ENCODE data around the gene PTCD3.

The PTCD3 gene

DNA sequence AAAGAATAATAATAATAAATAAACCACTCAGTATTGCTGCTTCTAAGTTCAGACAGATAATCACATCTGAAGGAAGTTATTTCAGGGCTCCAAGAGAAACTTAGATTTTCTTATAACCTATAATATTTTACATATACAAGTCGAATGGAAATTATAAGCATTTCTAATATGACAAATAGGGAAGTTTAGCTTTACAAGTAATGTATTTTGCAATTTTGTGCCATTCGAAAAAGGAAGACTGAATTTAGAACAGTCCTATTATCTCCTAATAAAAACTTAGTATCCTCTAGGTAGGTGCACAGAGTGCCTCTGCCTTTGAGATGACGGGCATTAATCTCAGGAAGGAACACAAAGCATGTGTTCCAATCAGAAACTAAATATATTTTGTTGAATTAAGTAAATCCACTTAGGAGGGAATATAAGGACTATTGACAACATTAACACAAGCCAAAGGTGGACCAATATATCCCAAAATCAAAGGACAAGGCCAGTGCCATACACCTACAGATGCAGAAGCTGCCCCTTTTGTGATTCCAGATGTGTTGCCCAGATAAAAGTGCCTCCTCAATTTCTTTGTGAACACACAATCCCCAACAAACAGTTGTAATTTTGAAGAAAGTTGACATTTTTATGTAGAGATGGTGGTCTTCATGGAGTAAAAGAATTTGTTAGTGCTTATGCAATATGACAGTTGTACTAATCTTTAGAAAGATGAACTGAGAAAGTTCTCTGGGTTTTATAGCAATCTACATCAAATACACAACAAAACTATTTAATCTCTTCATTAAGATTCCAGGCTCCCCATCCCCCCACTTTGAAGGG, 36.6 kb downstream of the PTCD3 start:
- no peak overlapping the region for H3K4me3 ChIP-seq
- no peaks in the 10 kb centered on the region for H3K9me3 ChIP-seq
- H3K36me3 ChIP-seq (replicated peaks): peaks cover 92% of the 10 kb centered on the region
- no peaks in the 10 kb centered on the region for H3K4me1 ChIP-seq
- in situ Hi-C loops (cut with MboI; ENCODE audit: low sequenced_read_pairs): no loop called here
- H3K27me3 ChIP-seq (ENCODE audit: low read depth): no peaks in the 10 kb centered on the region
- DNase-seq (ENCODE audit: low spot score in 2 of 2): no peak

DNA sequence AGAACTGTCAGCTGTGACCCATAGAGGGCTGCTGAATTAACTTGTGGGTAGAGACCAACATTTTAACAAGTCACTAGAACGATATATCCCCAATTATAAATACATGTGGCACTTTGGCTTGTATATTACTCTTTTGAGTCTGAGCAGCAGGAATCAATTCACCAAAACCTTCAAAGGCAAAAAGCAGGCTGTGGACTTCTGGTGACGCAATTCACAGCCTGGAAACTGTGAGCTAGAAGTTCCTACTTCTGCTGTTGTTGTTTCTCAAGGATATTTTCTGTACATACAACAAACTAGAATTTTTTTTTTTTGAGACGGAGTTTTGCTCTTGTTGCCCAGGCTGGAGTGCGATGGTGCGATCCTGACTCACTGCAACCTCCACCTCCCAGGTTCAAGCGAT, 37.3 kb downstream of the PTCD3 start:
- Histone ChIP-seq H3K9me3 (no peaks in the 10 kb centered on the region), H3K36me3 (replicated peaks) (peaks cover 92% of the 10 kb centered on the region), H3K27me3 (ENCODE audit: low read depth) (no peaks in the 10 kb centered on the region), H3K4me3 (no peak overlapping the region), H3K4me1 (no peaks in the 10 kb centered on the region)
- no peak for DNase-seq (ENCODE audit: low spot score in 2 of 2)
- in situ Hi-C loops (cut with MboI; ENCODE audit: low sequenced_read_pairs): no loop called here

DNA sequence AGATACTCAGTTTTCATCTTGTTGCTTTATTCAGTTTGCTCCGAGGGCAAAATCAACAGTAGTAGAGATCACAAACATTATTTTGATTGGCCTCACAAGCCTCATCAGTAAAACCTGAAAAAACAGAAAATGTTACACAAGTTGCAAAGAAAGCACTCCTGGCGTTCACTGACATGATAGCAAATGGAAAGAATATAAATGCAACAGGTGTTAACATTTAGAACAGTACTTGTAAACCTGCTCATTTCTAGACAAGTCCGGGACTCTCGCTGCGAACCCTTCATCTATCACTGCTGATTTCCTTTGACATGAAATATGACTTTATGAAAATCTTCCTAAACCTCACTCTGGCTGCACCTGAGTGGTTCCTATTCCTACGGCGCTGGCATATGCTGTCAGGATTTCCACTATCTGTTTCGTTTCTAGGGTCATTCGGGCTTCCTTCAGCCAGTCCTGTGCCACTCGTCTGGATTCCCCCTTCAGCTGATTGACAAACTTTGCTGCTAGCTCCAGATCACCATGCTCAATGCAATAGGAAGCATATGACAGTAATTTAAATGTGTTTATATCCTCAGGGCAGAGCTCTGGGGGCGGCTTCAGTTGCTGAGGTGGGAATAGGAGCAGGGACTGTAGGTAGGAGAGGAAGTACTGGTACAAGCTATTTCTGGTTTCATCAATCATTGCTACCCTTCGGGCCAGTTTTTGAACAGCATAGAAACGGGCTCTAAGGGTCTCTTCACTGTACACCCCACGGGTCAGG, 38.1 kb downstream of the PTCD3 start:
- Histone ChIP-seq H3K4me3 (no peak overlapping the region), H3K4me1 (no peaks in the 10 kb centered on the region), H3K36me3 (replicated peaks) (peaks cover 92% of the 10 kb centered on the region), H3K9me3 (no peaks in the 10 kb centered on the region), H3K27me3 (ENCODE audit: low read depth) (no peaks in the 10 kb centered on the region)
- DNase-seq (ENCODE audit: low spot score in 2 of 2): no peak
- in situ Hi-C loops (cut with MboI; ENCODE audit: low sequenced_read_pairs): no loop called here

DNA sequence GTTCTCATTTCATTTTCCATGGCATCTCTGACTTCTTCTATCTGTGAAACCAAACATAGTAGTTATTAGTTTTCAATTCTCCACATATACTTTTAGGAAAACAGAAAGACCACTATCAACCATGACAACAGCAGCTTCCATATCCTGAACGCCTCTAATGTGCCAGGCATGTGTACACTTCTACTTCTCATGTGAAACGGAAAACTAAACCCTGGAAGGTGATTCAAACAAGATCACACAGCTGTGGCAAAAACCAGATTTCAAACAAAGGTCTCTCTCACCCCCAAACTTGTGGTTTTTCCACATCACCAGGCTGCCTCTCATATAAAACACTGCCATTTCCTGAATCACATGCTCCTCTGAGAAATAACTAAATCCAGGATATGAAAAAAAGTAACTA, 41.8 kb downstream of the PTCD3 start:
- Histone ChIP-seq H3K4me1 (peaks cover 2% of the 10 kb centered on the region), H3K27me3 (ENCODE audit: low read depth) (no peaks in the 10 kb centered on the region), H3K36me3 (replicated peaks) (peaks cover 85% of the 10 kb centered on the region), H3K9me3 (no peaks in the 10 kb centered on the region), H3K4me3 (no peak overlapping the region)
- DNase-seq (ENCODE audit: low spot score in 2 of 2): no peak
- in situ Hi-C loops (cut with MboI; ENCODE audit: low sequenced_read_pairs): no loop called here

DNA sequence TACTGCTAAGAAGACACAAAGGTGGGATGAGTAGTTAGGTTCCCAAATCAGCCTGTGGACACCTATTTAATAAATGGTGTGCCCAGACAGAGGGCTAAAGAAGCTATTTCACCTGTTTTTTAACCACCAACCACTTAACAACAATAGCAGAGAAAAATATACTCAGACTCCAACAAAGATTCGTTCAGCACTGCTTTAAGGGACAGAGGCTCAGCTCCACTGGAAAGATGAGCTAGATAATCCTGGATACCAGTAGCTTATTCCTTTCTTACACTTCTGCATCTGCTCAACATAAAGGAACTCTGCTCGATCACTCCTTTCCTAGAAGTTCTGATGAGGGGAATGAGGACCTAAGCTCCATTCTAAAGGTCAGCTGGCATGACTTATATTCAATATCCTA, 44.5 kb downstream of the PTCD3 start:
- H3K4me1 ChIP-seq: peaks cover 13% of the 10 kb centered on the region
- H3K36me3 ChIP-seq (replicated peaks): peaks cover 73% of the 10 kb centered on the region
- no peak for DNase-seq (ENCODE audit: low spot score in 2 of 2)
- in situ Hi-C loops (cut with MboI; ENCODE audit: low sequenced_read_pairs): no loop called here
- H3K27me3 ChIP-seq (ENCODE audit: low read depth): no peaks in the 10 kb centered on the region
- no peak overlapping the region for H3K4me3 ChIP-seq
- no peaks in the 10 kb centered on the region for H3K9me3 ChIP-seq

DNA sequence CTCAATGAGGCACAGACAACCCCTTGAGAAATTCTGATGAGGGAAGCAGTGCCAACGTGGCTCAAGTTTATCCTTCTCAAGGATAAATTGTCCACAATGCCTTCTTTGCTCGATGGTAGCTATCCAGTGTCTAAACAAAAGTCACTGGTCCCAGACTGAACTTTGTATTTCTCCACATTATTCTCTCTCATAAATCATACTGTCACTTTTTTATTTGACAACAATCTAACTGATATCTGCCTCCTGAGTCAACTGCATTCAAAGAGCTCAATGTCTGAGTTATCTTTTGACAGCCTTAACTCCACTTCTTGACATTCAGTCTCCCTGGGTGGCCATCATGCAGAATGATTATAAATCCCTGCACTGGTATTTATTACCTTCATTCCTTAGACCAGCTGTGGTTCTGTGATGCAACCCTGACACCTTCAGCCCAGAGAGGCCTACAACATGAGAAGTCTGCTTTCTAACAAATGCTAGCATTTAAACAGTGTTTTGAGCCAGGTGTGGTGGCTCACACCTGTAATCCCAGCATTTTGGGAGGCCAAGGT, 51.0 kb downstream of the PTCD3 start:
- Histone ChIP-seq H3K36me3 (replicated peaks) (peaks cover 68% of the 10 kb centered on the region), H3K27me3 (ENCODE audit: low read depth) (no peaks in the 10 kb centered on the region), H3K4me3 (no peak overlapping the region), H3K9me3 (no peaks in the 10 kb centered on the region), H3K4me1 (peaks cover 13% of the 10 kb centered on the region)
- in situ Hi-C loops (cut with MboI; ENCODE audit: low sequenced_read_pairs): no loop called here
- DNase-seq (ENCODE audit: low spot score in 2 of 2): no peak

DNA sequence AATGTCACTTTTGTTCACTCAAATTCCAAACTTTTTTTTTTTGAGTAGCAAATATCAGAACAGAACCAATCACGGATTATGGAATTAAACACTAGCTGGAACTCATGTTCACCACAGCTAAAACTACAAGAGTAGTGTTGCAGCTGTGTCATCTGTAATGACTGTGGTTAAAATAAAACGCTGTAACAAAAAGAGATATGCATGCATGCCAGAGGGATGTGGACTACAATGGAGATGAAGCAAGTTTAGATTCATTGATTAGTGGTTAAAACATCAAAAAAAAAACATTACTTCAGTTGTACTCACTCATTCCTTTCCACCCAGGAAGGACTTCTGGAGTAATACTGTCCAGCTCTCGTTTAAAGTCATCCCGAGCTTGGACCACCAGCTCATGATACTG, 52.3 kb downstream of the PTCD3 start:
- no peak overlapping the region for H3K4me3 ChIP-seq
- in situ Hi-C loops (cut with MboI; ENCODE audit: low sequenced_read_pairs): no loop called here
- DNase-seq (ENCODE audit: low spot score in 2 of 2): no peak
- H3K36me3 ChIP-seq (replicated peaks): peaks cover 75% of the 10 kb centered on the region
- H3K27me3 ChIP-seq (ENCODE audit: low read depth): no peaks in the 10 kb centered on the region
- H3K4me1 ChIP-seq: peaks cover 6% of the 10 kb centered on the region
- H3K9me3 ChIP-seq: no peaks in the 10 kb centered on the region

DNA sequence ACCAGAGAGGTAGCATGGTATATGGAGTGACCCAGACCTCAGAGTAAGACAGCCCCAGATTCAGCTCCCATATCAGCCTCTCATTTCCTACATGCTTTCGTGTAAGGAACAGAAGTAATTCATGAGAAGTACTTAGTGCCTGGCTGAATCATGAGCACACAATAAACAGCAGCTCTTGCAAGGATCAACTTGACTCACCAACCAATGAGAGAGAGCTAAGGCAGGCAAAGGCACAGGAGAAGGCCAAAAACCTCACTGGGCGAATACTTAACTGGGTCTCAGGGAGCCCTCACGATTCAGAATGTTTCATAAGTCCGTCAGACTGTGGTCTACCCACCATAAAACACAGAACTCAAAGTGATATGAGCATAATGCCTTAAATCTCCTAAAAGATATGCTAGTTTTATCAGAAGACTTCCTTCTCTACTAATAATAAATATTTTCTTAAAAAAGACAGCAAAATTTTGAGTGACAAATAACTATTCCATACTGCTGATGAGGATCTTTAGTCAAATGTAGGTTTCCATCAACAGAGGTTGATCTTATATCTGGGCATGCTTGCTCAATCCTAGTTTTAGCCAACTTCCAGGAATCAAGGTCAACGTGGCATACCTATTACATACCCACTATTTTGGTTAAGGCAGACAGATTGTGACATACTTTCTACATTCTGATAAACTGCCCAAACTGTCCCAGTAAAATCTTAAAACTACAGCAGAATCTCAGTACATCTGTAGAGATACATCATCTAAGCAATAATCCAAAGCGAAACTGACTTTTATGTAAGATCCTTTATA, 54.3 kb downstream of the PTCD3 start:
- DNase-seq (ENCODE audit: low spot score in 2 of 2): no peak
- Histone ChIP-seq H3K36me3 (replicated peaks) (peaks cover 85% of the 10 kb centered on the region), H3K9me3 (no peaks in the 10 kb centered on the region), H3K4me3 (no peak overlapping the region), H3K27me3 (ENCODE audit: low read depth) (no peaks in the 10 kb centered on the region), H3K4me1 (no peaks in the 10 kb centered on the region)
- in situ Hi-C loops (cut with MboI; ENCODE audit: low sequenced_read_pairs): no loop called here

DNA sequence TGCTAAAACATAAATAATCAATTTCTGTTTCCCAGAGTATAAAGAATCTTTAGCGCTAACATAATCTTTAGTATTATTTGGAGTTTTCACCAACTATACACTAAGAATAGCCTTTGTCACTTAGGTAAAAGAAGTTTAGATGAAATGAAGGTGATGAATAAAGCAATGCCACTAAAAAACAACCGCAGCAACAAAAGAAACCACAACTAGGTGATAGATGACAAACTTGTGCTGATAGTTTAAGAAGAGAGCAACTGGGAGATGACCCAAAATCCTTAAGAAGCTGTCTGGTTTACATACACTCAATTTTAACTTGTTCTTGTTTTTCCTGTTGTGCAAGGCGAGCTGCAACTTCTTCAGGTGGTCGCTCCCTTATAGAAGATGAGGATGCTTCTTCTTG, 64.4 kb downstream of the PTCD3 start:
- in situ Hi-C loops (cut with MboI; ENCODE audit: low sequenced_read_pairs): no loop called here
- no peaks in the 10 kb centered on the region for H3K27me3 ChIP-seq (ENCODE audit: low read depth)
- no peak for DNase-seq (ENCODE audit: low spot score in 2 of 2)
- H3K9me3 ChIP-seq: no peaks in the 10 kb centered on the region
- H3K4me1 ChIP-seq: peaks cover 4% of the 10 kb centered on the region
- no peak overlapping the region for H3K4me3 ChIP-seq
- peaks cover 70% of the 10 kb centered on the region for H3K36me3 ChIP-seq (replicated peaks)

DNA sequence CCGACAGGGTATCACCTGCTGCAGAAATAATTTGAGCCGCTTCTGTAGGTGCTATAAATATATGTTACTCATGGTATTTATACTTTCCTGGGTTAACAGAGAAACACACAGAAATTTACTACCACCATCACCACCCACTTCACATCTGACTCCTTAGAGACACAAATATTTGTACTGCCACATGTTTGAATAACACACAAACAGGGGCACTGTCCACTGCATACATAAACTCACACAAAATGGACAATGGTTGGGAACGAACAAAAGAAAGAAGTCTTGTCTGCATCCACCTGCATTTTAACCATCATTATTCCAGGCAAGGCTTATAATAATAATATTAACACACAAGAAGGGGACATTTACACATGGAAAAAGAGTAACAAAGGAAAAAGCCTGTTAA, 65.3 kb downstream of the PTCD3 start:
- H3K9me3 ChIP-seq: no peaks in the 10 kb centered on the region
- no peak for DNase-seq (ENCODE audit: low spot score in 2 of 2)
- peaks cover 69% of the 10 kb centered on the region for H3K36me3 ChIP-seq (replicated peaks)
- in situ Hi-C loops (cut with MboI; ENCODE audit: low sequenced_read_pairs): no loop called here
- peaks cover 4% of the 10 kb centered on the region for H3K4me1 ChIP-seq
- no peaks in the 10 kb centered on the region for H3K27me3 ChIP-seq (ENCODE audit: low read depth)
- no peak overlapping the region for H3K4me3 ChIP-seq

DNA sequence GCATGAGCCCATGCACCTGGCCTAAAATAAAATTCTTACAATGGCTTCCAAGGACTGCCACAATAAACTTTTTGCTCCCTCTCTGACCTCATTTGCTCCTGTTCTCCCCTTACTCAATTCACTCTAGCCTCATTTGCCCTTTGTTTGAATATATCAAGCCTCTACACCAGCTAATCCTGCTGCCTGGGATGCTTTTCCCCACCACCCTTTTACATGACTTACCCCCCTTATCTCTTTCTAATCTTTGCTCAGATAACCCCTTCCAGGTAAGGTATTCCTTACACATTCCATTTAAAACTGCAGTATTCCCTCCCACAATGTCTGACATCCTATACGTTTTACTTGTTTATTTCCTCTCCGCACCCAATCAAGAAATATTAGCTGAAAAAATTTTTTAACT, 66.6 kb downstream of the PTCD3 start:
- H3K9me3 ChIP-seq: no peaks in the 10 kb centered on the region

DNA sequence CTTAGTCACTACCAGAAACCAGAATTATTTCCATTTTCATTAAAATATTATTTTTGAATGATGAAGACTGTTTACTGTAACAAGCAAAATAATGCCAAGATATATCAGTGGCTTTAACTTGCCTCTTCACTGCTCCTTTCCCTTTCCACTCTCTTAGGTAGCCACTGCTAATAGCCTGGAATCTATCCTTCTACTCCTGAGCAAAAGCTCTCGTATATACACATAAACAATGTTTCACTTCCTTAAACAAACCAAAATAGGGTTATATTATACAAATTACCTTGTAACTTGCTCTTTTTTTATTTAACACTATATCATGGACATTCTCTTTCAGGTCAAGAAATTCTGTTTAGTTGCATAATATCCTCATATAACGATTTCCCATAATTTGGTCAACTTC, 68.4 kb downstream of the PTCD3 start:
- Histone ChIP-seq H3K27me3 (ENCODE audit: low read depth) (no peaks in the 10 kb centered on the region), H3K4me3 (no peak overlapping the region), H3K4me1 (peaks cover 4% of the 10 kb centered on the region), H3K9me3 (no peaks in the 10 kb centered on the region), H3K36me3 (replicated peaks) (peaks cover 73% of the 10 kb centered on the region)
- DNase-seq (ENCODE audit: low spot score in 2 of 2): no peak
- in situ Hi-C loops (cut with MboI; ENCODE audit: low sequenced_read_pairs): no loop called here

More for the DNA sequence above, 66.6 kb downstream of the PTCD3 start:
- H3K4me3 ChIP-seq: no peak overlapping the region
- peaks cover 76% of the 10 kb centered on the region for H3K36me3 ChIP-seq (replicated peaks)
- in situ Hi-C loops (cut with MboI; ENCODE audit: low sequenced_read_pairs): no loop called here
- peaks cover 4% of the 10 kb centered on the region for H3K4me1 ChIP-seq
- no peak for DNase-seq (ENCODE audit: low spot score in 2 of 2)
- no peaks in the 10 kb centered on the region for H3K27me3 ChIP-seq (ENCODE audit: low read depth)

DNA sequence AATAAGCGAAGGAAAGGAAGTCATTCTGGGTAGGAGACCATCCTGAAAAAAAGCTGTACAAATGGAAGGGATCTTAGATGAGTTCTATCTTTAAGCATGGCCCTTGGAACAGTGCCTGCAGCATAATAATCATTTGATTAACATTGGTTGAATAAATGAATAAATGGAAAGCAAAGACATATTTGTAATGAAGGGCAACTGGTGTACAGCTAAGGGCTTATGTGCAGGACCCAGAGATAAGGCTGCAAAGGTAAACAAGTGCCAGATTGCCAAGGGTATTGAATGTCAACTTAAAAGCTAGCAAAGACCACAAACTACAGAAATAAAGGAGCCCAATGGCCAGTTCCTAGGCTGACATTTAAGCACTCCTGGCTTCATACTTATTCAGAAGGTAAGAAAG, 69.8 kb downstream of the PTCD3 start:
- no peaks in the 10 kb centered on the region for H3K27me3 ChIP-seq (ENCODE audit: low read depth)
- H3K36me3 ChIP-seq (replicated peaks): peaks cover 63% of the 10 kb centered on the region
- in situ Hi-C loops (cut with MboI; ENCODE audit: low sequenced_read_pairs): no loop called here
- H3K4me3 ChIP-seq: no peak overlapping the region
- H3K9me3 ChIP-seq: no peaks in the 10 kb centered on the region
- DNase-seq (ENCODE audit: low spot score in 2 of 2): no peak
- peaks cover 4% of the 10 kb centered on the region for H3K4me1 ChIP-seq

Data from HAP-1 (cell line).